Posterior cingulate gyrus (tissue), 11 donors: ENCODE results near the gene DLL1.

Experiments
- DNase-seq, 10 donors: peaks; one replicate each; pipeline versions ENCODE4 v3.0.0 to v3.0.0-alpha.2; 2020 to 2021; ENCODE audit warnings: mixed read lengths in 3 of 10
- intact Hi-C: fragments of 100-400 bp; cut with DNase I; formaldehyde crosslinking; loops from one replicate; pipeline ENCODE4 v1.15.1; 2023

DLL1 gene

DNA sequence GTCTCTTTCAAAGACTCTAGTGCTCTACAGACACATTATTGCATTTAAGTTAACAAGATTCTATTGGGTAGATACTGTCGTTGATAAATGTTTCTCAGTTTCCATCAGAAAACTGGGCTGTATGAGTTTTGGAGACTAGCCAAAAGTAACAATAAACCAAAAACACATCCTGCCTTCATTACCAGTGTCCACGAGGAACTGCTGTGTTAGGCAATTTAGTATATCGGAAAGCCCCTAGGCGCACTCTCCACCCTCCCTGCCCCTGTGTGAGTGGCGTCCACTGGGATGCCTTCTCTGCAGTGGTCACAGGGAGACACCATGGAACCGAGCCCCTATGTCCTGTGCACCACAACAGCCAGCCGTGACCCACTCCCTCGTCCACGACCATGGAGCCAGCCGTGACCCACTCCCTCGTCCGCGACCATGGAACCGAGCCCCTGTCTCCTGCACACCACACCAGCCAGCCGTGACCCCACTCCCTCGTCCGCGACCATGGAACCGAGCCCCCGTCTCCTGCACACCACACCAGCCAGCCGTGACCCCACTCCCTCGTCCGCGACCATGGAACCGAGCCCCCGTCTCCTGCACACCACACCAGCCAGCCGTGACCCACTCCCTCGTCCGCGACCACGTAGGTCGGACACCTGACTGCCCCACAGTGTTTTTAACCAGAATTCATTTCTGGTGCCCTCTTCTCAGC, 35.3 kb downstream of the DLL1 start:
- intact Hi-C loops, result no loop called here

DNA sequence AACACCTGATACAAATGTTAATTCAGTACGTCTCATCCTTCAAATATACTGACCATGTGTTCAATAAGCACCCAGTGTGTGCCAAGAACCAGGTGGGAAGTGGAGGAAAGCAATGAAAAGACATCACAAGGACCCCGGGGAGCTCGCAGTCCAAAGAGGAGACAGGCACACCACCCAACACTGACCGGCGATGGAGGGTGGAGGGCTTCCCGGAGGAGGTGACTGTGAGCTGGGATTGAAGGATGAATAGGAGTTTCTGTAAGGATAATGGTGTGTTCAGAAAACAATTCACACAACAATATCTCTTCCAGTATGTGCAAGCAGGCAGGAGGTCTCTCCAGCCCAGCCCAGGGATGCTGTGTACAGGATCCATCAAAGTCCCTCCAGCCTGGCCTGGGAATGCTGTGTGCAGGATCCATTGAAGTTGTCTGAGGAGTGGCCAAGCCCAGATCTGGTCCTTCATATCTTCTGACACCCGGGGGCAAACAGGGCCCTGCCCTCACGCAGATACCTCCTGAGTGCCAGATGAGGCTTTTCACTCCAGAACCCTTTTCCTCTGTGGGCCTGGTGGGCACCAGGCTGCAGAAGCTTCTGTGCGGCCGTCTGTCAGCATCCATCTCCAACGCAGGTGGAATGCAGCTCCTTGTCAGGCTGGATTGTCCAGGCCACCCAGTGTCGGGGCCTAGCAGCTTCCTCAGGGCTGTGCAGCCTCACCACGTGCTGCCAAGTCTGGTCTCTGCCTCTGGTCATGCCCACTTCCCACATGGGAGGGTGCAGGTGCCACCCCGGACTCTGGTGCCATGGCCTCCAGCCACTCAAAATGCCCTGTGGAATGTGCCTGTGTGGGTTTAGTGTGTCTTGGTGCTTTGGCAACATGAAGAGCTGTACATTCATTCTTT, 36.3 kb downstream of the DLL1 start:
- DNase-seq, result peak in 3 of 10 donors; percentile 58 to 63 (median 60)
- intact Hi-C loops, result no loop called here

More for the DNA sequence above, 35.3 kb downstream of the DLL1 start:
- peak in 3 of 10 donors; percentile 20 to 51 (median 45) for DNase-seq

GRCh38 chr6:170253910-170254269, 37.0 kb downstream of the DLL1 start:
- intact Hi-C loops, result no loop called here

GRCh38 chr6:170253226-170253909, 37.5 kb downstream of the DLL1 start:
- intact Hi-C loops, result no loop called here
- DNase-seq, result peak in 3 of 10 donors; percentile 56 to 77 (median 62)

More at GRCh38 chr6:170253910-170254269, 37.0 kb downstream of the DLL1 start:
- DNase-seq, result peak in 2 of 10 donors; percentile 31 to 65

DNA sequence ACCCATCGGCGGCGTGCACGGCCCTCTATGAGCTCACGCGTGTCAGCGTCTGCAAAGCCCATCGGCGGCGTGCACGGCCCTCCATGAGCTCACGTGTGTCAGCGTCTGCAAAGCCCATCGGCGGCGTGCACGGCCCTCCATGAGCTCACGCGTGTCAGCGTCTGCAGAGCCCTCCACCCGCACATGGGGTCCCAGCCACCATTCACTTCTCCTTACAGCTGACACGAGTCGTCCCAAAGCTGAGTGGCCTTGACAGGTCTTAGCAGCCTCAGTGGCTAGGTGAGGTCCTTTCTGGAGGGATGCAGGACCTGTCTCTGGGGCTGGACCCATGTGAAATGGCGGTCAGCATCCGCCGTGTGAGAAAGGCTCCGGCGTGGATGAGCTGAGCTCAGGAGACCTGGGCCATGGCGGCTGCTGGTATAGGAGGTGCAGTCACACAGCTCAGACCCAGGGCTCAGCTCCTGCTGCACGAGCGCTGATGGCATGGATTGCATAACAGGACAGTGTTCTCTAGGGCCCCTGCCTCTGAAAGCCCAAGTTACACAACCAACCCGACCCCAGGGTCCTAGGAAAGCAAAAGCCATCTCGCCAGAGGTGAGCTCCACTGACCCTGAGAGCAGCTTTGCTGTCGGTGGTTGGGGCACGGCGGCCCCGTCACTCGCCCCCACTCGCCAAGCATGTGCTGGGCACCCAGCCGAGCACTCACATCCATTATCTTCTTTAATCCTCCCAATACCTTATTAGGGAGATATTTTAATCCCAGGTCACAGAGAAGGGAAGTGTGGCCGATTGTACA, 38.9 kb downstream of the DLL1 start:
- intact Hi-C loops, result no loop called here
- DNase-seq, result peak in 3 of 10 donors; percentile 58 to 80 (median 76)

DNA sequence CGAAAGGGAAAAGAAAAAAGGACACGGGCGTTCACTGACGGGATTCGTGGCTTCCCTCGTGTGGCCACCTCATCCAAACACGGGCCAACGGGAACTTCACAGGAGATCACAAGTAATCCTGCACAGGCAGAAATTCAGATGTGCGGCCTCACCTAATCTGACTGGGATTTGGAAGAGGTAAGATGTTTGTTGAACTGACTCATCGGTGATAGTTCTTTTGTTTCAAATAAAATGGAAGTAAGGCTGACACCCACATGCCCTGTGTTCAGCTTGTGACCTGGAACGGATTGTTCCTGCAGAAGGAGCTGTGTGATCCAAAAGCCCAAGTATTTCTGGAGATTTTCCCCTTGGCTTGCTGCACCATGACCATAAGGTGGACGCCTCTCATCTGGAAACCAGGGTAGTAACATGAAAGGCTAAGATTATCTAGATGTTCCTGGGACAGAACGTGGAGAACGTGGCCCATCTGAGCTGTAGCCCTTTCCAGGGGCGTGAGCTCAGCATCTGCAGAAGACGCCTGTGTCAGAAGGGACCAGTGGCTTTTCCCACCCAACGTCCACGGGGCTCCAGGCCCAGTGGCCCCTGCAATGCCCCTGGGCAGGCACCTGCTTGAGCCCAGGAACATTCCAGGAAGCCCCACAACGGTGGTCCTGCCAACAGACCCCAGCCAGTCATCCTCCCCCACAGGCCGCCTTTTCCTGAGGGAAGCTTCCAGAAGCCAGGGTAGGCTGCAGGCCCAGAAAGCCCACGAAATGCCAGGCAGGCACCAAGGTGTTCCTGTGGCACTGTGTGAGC, 39.7 kb downstream of the DLL1 start:
- intact Hi-C loops, result no loop called here
- DNase-seq, result peak in 3 of 10 donors; percentile 61 to 74 (median 73)

DNA sequence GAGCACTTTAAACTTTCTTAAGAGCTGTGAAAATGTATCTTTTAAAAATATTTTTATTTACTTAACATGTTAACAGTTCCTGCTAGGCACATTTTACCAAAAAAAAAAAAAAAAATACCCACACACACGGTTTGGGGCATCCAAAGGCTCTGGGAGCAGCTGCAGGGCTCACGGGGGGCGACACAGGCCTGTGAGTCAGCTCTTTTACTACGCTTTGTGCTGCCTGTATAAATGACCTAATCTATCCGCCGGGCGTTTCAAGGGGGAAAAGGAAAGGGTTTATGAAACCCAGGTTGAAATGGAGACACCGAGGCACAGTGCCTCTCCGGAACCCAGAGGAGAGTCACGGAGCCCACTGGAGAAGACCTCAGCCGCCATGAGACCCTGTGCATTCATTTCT, 40.4 kb downstream of the DLL1 start:
- peak in 3 of 10 donors; percentile 7 to 42 (median 18) for DNase-seq
- intact Hi-C loops, result no loop called here

DNA sequence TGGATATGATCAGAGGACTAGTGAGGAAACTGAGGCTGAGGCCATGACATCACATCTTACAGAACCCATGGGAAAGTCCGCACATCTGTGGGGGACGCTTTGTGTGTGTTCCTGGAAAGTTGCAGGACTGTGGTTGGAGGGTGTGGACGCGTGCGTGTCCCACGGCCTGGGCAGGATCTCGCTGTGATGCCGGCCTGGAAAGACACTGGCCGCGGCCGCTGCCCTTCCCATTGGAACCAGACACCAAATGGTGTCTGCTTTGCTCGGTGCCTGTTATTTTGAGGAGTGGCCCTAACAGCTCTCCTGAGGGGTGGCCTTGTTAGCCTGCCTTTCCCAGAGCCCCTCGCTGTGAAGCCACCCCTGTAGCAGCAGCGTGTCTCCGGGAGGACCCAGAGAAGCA, 41.1 kb downstream of the DLL1 start:
- intact Hi-C loops, result loop anchor here (5.0 kb wide), 1 partner anchor 37 kb away; no protein-coding TSS in a partner anchor
- DNase-seq, result peak in 3 of 10 donors; percentile 50 to 74 (median 73)

- intact Hi-C loops, result loop anchor here (5.0 kb wide), 1 partner anchor 38 kb away; no protein-coding TSS in a partner anchor
- peak in 3 of 10 donors; percentile 48 to 80 (median 69) for DNase-seq
Measured at GRCh38 chr6:170248861-170249600, 41.8 kb downstream of the DLL1 start.

- intact Hi-C loops, result loop anchor here (5.0 kb wide), 1 partner anchor 39 kb away; no protein-coding TSS in a partner anchor
- peak in 3 of 10 donors; percentile 59 to 75 (median 67) for DNase-seq
Measured at GRCh38 chr6:170248111-170248805, 42.6 kb downstream of the DLL1 start.

GRCh38 chr6:170247178-170247701, 43.6 kb downstream of the DLL1 start:
- intact Hi-C loops, result loop anchor here (5.0 kb wide), 1 partner anchor 40 kb away; no protein-coding TSS in a partner anchor
- peak in 3 of 10 donors; percentile 65 to 78 (median 73) for DNase-seq

DNA sequence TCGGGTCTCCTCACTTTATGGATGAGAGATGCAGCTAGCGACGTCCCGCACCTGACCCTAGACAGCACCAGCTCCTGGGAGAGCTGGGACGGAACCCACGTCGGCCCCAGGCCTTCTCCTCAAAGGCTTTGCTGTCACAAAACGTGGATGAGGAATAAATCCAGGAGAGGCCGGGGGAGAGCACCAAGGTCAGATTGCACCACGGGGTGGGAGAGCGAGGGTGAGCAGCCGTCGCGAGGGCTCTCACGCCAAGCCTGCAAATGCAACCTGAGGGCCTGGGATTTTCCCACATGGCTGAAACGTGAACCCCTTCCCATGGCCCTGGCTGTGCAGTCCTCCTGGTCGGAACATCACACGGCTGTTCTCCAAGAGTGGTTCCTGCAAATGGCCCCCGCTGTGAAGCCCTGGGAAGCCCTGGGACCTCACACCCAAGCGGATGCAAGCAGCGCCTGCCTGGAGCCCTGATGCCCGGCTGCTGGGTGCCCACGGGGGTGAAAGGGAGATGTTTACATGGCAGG, 45.3 kb downstream of the DLL1 start:
- intact Hi-C loops, result loop anchor here (1.0 to 5.0 kb wide), 2 partner anchors 15 to 42 kb away; no protein-coding TSS in a partner anchor
- DNase-seq, result peak in 3 of 10 donors; percentile 60 to 77 (median 69)

- intact Hi-C loops, result loop anchor here (1.0 to 5.0 kb wide), 2 partner anchors 15 to 42 kb away; no protein-coding TSS in a partner anchor
- DNase-seq, result peak in 4 of 10 donors; percentile 21 to 84 (median 70)
Measured at GRCh38 chr6:170244721-170245474, 46.0 kb downstream of the DLL1 start.

DNA sequence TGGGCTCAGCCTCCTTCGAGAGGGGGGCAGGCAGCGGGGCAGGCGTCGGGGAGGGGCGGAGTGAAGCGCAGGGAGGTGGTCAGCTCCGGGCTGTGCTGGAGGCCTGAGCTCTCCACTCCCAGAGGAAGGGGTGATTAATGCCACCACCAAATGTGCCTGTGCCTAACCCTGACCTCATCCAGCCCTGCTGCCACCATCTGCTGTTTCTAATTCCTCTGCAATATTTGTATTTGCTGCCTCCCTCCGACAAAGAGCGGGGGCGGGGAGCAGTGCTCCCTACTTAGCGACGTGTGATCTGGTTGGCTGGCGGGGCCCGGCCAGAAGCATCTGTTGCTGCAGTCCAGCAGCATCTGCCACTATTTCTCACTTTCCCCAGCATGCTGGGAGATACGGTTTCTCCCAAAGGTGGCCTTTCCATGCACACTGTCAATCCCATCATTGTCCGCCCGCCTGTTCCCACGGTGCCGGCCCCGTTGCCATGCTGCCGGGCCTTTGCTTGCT, 47.0 kb downstream of the DLL1 start:
- intact Hi-C loops, result no loop called here
- DNase-seq, result peak in 8 of 10 donors; percentile 36 to 92 (median 65)

GRCh38 chr6:170243386-170243785, 47.5 kb downstream of the DLL1 start:
- intact Hi-C loops, result no loop called here
- DNase-seq, result peak in 2 of 10 donors; percentile 20 to 33
